ENCODE data around the gene MED13L.

The MED13L gene

DNA sequence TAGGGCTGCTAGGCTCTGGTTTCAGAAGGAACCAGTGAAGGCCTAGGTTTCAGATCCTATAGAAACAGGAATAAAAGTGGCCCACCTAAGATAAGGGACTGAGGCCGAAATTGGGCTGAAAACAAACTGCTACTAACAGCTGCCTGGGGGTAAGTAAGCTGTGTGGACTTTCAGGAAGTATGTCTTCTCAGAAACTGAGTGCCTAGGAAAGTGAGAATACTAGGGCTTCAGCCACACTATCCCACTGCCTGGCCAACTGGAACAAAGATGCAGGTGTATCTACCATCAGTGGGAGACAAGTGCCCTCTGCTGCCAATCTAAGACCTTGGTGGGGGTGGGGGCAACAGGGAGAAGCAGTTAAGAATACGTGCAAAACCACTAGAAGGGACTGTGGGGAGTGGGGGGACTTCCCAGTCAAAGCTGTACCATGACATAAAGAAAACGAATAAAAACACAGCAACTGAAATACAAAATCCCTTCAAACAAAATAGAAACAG is 82.5 kb downstream of the MED13L start:
- TF ChIP-seq CTCF (IDR thresholded peaks at IDR 0.05; ENCODE audit: extremely low read depth, missing control alignments): no peak
- DNase-seq (ENCODE audit: low spot score): peak; percentile 47

- no peak for TF ChIP-seq CTCF (IDR thresholded peaks at IDR 0.05; ENCODE audit: extremely low read depth, missing control alignments)
- DNase-seq (ENCODE audit: low spot score): no peak
Observed at GRCh38 chr12:116189692-116190091, 87.8 kb downstream of the MED13L start.

GRCh38 chr12:116188581-116188980 is 88.9 kb downstream of the MED13L start:
- no peak for DNase-seq (ENCODE audit: low spot score)
- no peak for TF ChIP-seq CTCF (IDR thresholded peaks at IDR 0.05; ENCODE audit: extremely low read depth, missing control alignments)

DNA sequence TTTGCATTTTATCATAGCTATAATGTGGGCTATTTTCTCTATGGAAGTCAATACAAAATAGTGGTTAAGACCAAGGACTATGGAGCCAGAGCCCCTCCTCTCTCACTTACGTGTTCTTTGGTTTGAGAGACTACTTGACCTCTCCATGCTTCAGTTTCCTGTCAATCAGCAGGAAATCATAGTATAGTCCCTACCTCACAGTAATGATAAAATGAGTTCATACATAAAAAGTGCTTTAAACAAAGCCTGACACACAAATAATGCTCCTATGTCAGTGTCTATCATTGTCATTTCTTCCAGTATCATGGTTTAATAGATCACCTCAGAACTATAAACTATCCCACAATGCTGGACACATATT is 90.4 kb downstream of the MED13L start:
- TF ChIP-seq CTCF (IDR thresholded peaks at IDR 0.05; ENCODE audit: extremely low read depth, missing control alignments): no peak
- no peak for DNase-seq (ENCODE audit: low spot score)

DNA sequence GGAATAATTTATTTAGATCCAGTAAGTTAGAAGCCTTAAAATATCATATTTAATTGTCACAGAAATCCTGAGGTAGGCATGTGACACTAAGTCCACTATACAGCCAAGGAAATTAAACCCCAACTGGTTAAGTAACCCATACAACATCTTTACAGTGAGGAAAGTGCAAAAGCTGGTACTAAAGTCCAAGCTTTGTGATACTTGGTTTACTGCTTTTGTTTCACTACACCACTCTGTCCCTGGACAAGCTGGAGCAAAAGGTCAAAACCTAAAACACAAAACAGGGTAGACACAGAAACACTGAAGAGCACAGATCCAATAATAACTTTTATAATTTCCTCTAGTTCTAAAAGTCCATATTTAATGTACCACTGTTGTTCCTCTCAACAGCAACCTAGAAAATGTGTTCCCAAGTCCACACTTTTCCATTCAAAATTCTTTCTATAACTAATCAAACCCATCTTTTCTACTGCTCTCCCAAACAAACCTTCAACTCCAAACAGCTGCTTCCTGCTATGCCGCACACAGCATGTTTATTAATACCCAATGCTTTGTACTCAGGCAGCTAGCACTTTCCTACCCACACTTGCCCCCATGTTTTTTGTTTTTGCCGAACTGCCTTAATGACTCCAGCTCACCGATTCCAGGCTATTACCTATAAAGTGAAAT is 90.9 kb downstream of the MED13L start:
- no peak for TF ChIP-seq CTCF (IDR thresholded peaks at IDR 0.05; ENCODE audit: extremely low read depth, missing control alignments)
- DNase-seq (ENCODE audit: low spot score): no peak

- no peak for TF ChIP-seq CTCF (IDR thresholded peaks at IDR 0.05; ENCODE audit: extremely low read depth, missing control alignments)
Observed at GRCh38 chr12:116184763-116185162, 92.7 kb downstream of the MED13L start.

DNA sequence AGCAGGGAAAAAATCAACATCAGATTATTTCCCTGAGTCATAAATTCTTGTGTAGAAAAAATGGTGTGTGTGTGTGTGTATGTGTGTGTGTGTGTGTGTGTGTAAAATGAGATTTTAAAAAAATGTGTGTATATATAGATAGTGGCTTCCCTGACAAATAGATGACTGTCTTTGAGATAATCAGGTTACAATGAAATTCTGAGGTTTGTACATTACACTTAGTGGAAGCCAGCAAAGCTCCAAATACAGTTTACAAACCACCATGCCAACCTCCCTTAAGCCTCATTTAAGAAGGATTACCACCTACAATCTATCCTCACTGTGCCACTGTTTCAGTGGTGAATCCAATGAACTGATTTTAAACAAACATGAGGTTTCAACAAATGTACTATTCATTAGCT is 93.8 kb downstream of the MED13L start:
- no peak for TF ChIP-seq CTCF (IDR thresholded peaks at IDR 0.05; ENCODE audit: extremely low read depth, missing control alignments)
- no peak for DNase-seq (ENCODE audit: low spot score)

More at GRCh38 chr12:116184763-116185162, 92.7 kb downstream of the MED13L start:
- DNase-seq (ENCODE audit: low spot score): no peak

All from GM20000 (cell line).